ENCODE measurements around the gene TULP1. TPM values are rescaled to one million over a fixed set of nuclear protein-coding genes. Genes with fewer than 3 reads are reported as not detected.

The TULP1 gene
- total and polyA plus RNA-seq, 2 of the 8 experiments (the other 6 are each of a cell fraction or from before 2014, with no cell fraction given) = 3.2 to 6.8 TPM

DNA sequence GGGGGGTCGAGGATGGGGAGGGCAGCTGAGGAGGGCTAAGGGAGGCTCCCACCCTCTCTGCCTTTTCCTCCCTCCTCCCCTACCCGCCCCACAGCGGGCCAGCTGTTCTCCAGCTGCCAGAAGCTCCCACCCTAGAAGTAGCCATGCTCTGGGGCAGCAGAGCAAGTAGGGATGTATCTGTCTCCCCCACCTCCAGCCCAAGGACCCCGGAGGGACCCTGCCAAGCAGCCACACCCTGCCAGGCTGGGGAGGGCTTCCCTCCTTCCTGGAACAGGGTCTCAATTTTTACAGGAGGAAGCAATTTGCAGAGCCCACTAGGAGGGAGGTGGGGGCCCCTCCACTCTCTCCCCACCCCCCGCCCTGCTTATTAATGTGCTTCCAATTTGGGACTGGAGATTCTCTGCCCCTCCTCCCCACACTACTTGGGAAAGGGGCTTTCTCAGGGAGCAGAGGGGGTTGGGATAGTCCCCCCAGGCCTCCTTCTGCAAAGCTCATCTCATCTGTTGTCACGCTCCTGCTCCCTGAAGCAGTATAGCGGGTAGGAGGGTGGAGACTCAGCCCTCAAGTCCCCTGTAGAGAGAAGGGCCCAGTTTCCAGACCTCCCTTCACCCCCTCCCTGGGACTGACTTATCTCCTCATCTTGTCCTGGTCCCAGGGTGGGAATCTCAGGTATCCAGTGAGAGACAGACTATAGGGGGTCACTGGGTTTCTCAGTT lies 20.3 kb downstream of the TULP1 start (continued):
- no peak for TF ChIP-seq NANOG (IDR thresholded peaks at IDR 0.05; ENCODE audit: insufficient read depth, low read depth, low read length, poor library complexity, severe bottlenecking)
- no peak for TF ChIP-seq TBP (IDR thresholded peaks at IDR 0.05; ENCODE audit: low read depth, low read length)
- no peak for TF ChIP-seq SIX5 (IDR thresholded peaks at IDR 0.05; ENCODE audit: low read depth, low read length)
- TF ChIP-seq BCL11A (IDR thresholded peaks at IDR 0.05; ENCODE audit: low read depth in 2 of 2, low read length in 2 of 2) = no peak
- TF ChIP-seq PHF8 (conservative IDR thresholded peaks at IDR 0.05; ENCODE audit: low read depth, low read length) = no peak
- no peak for TF ChIP-seq CREB1 (IDR thresholded peaks at IDR 0.05)
- TF ChIP-seq, protein P1, sequence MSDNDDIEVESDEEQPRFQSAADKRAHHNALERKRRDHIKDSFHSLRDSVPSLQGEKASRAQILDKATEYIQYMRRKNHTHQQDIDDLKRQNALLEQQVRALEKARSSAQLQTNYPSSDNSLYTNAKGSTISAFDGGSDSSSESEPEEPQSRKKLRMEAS (IDR thresholded peaks at IDR 0.05) = no peak
- no peak for TF ChIP-seq SIRT6 (IDR thresholded peaks at IDR 0.05; ENCODE audit: low read length)
- no peak for TF ChIP-seq FOSL1 (IDR thresholded peaks at IDR 0.05; ENCODE audit: insufficient read depth, low read depth, low read length)
- TF ChIP-seq, protein P2, sequence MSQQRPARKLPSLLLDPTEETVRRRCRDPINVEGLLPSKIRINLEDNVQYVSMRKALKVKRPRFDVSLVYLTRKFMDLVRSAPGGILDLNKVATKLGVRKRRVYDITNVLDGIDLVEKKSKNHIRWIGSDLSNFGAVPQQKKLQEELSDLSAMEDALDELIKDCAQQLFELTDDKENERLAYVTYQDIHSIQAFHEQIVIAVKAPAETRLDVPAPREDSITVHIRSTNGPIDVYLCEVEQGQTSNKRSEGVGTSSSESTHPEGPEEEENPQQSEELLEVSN (IDR thresholded peaks at IDR 0.05) = no peak
- TF ChIP-seq GTF2F1 (IDR thresholded peaks at IDR 0.05; ENCODE audit: borderline replicate concordance, low read depth, low read length) = no peak
